ENCODE data around the gene DDX4.

Gene DDX4

DNA sequence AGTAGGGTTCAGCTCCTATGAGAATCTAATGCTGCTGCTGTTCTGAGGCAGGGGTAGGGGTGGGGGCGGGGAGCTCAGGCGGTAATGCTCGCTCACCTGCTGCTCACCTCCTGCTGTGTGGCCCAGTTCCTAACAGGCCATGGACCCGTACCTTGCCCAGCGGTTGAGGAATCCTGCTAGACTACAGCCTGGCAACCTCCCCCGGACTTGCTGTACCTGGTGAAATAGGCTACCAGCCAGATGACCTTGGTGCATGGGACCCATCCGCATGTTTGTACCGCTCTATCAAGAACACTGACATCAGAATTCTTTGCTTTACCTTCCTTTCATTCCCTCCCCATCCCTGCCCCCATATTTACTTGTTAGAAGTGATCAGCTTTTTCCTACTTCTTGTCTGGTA lies 128.6 kb downstream of the DDX4 start:
- no peak for DNase-seq (ENCODE audit: low read depth in 2 of 2)
